ENCODE measurements around the gene HTRA1.
A peak's percentile ranks its signal among the peaks of the same experiment; 100 is the strongest.

The HTRA1 gene

DNA sequence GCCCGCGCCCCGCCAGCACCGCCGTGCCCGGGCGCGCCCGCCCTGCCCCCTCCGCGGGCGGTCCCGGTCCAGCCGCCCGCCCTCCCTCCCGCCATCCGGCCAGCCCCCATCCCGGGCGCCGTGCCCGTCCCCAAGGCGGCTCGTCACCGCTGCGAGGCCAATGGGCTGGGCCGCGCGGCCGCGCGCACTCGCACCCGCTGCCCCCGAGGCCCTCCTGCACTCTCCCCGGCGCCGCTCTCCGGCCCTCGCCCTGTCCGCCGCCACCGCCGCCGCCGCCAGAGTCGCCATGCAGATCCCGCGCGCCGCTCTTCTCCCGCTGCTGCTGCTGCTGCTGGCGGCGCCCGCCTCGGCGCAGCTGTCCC is at the start of gene HTRA1:
TSS of gene HTRA1 (plus strand) at position 187 of the 362 bp plus-strand sequence. CDS start at position 287, 100 bp downstream.
- Mint-ChIP-seq H3K4me1 (ENCODE audit: low read depth) (peaks cover 15% of the 10 kb centered on the region), H3K9me3 (no peaks in the 10 kb centered on the region), H3K36me3 (ENCODE audit: low read depth) (no peaks in the 10 kb centered on the region), H3K27ac (no peak within 1 kb of the TSS), H3K4me3 (peak within 1 kb of the TSS; percentile 76), H3K27me3 (peaks cover 79% of the 10 kb centered on the region)
- no peak for DNase-seq

DNA sequence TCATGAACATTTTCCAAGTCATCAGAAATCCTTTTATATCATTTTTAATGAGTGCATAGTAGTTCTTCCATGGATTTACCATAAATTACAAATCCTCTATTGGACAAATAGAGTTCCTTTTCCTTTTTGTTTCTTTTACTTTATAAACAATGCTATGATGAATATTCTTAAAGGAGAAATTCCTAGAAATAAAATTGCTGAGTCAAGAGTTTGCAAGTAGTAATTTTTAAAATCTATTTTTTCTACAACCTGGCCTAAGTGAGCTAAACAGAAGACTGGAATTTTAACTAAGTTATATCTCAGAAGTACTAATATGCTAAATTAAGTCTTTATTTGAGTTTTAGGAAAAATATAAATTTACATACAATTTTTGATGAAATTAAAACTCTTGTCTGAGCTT is 48.0 kb upstream of the HTRA1 start:
- Mint-ChIP-seq H3K9me3 (no peaks in the 10 kb centered on the region), H3K4me3 (no peak overlapping the region), H3K27me3 (no peaks in the 10 kb centered on the region), H3K27ac (no peak overlapping the region), H3K36me3 (ENCODE audit: low read depth) (peaks cover 76% of the 10 kb centered on the region), H3K4me1 (ENCODE audit: low read depth) (peaks cover 51% of the 10 kb centered on the region)
- DNase-seq = no peak

DNA sequence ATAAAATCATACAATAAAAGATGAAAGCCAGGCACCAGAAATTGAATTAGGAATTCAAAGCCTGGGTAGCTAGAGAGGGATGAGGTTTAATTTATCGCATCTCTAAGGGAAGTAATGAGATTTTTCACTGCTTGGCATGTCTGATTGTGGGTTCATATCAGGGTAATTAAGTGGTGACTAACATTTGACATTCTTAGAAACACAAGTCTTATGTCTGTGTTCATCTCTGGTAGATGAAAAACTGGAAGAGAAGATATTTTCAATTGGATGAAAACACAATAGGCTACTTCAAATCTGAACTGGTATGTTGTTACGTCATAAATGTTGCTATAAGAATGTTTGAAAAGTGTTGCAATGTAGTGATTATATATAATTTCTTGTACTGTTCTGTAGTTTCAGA is 43.7 kb upstream of the HTRA1 start:
- Mint-ChIP-seq H3K36me3 (ENCODE audit: low read depth) (peaks cover 79% of the 10 kb centered on the region), H3K4me1 (ENCODE audit: low read depth) (peaks cover 77% of the 10 kb centered on the region), H3K9me3 (no peaks in the 10 kb centered on the region), H3K27ac (peak overlapping the region; percentile 64), H3K4me3 (peak overlapping the region; percentile 8), H3K27me3 (no peaks in the 10 kb centered on the region)
- no peak for DNase-seq

DNA sequence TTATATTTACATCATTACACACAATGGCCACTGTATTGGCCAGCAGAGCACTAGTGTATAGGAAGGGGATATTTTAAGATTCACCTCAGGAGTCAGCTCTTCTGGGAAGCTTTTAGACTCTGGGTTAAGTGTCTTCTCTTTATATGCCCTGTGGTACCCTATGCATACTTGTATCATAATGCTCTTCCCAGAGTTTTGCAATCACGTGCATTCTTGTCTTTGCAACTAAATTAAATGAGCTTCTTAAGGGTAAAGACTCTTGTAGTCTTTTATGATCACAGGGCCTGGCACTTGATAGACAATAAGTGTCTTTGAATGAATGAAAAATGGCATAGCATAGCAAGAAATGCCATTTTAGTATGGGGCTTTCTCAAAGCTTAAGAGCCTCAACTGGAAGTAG is 42.3 kb upstream of the HTRA1 start:
- no peak overlapping the region for H3K4me3 Mint-ChIP-seq
- H3K9me3 Mint-ChIP-seq = no peaks in the 10 kb centered on the region
- H3K27me3 Mint-ChIP-seq = no peaks in the 10 kb centered on the region
- no peak overlapping the region for H3K27ac Mint-ChIP-seq
- no peak for DNase-seq
- H3K4me1 Mint-ChIP-seq (ENCODE audit: low read depth) = peaks cover 81% of the 10 kb centered on the region
- H3K36me3 Mint-ChIP-seq (ENCODE audit: low read depth) = peaks cover 72% of the 10 kb centered on the region

DNA sequence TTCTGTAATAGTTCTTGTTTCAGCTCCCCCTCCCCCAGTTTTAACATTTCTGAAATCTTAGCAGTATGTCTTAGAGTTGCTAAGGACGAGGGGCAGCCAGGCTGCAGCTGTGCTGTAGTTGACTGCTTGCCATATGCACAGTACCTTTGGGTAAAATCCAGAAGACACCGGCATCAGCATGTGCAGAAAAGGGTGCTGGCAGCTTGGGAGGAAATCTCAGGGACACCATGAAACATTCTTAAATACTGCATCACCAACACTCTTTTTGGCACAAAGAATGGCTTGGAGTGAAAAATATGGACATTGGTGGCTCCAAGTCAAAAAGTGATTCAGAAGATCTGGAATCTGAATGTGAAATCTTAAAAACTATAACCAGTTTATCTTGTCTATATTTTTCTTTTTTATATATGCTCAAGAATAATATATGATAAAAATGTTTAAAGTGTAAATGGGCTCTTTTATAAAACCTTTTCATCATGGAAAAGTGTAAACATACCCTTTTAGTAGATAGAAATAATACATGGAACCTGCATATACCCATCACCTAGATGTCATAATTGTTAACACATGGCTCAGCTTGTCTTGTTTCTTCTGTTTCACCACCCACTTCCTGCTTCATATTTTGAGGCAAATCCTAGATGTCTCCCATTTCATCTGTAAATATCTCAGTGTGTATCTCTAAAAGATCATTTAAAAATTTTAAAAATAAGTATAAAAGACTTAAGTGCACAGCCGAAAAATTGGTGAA is 41.3 kb upstream of the HTRA1 start:
- H3K27me3 Mint-ChIP-seq = no peaks in the 10 kb centered on the region
- H3K4me3 Mint-ChIP-seq = no peak overlapping the region
- no peak for DNase-seq
- H3K9me3 Mint-ChIP-seq = no peaks in the 10 kb centered on the region
- H3K36me3 Mint-ChIP-seq (ENCODE audit: low read depth) = peaks cover 70% of the 10 kb centered on the region
- no peak overlapping the region for H3K27ac Mint-ChIP-seq
- H3K4me1 Mint-ChIP-seq (ENCODE audit: low read depth) = peaks cover 80% of the 10 kb centered on the region

DNA sequence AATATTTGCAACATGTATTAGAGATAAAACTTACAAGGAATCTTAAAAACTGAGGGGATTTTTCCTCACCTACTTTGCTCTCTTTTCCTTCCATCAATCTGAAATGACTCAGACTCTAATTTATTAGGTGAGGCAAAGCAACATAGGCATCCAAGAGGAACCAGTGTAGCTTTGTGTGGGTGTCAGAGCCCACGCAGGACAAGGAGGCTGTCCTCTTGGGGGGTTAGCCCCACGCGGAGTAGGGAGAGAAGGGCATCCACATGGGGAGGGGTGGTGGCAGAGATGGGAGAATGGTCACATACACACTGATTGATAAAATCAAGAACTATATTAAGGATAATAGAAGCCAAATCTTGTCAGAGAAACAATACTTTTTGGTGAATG is 40.7 kb upstream of the HTRA1 start:
- no peaks in the 10 kb centered on the region for H3K27me3 Mint-ChIP-seq
- H3K36me3 Mint-ChIP-seq (ENCODE audit: low read depth) = peaks cover 65% of the 10 kb centered on the region
- H3K27ac Mint-ChIP-seq = peak overlapping the region; percentile 48
- H3K4me3 Mint-ChIP-seq = no peak overlapping the region
- no peak for DNase-seq
- H3K9me3 Mint-ChIP-seq = no peaks in the 10 kb centered on the region
- H3K4me1 Mint-ChIP-seq (ENCODE audit: low read depth) = peaks cover 74% of the 10 kb centered on the region

DNA sequence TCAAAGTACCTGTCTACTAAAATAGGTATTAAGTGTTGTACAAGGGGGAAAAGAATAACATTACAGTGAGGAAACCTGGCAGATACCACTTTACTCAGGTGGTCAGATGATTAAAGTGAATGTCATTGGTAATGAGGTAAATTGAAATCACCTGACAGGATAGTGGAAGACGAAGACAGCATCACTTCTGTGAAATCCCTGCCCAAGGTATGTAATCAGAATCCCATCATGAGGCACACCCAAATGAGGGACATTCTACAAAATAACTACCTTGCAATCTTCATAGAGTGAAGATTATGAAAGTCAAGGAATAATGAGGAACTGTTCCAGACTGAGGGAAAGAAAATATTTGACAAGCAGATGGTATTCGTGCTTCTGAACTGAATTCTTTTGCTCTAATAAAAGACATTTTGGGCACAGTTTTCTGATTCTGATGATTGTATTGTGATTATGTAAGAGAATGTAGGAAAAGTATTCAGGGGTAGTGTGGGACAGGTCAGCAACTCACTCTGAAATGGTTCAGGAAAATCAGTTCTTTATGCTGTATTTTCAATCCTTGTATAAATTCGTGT is 40.2 kb upstream of the HTRA1 start:
- DNase-seq = no peak
- H3K27me3 Mint-ChIP-seq = no peaks in the 10 kb centered on the region
- H3K9me3 Mint-ChIP-seq = no peaks in the 10 kb centered on the region
- peaks cover 63% of the 10 kb centered on the region for H3K36me3 Mint-ChIP-seq (ENCODE audit: low read depth)
- H3K4me1 Mint-ChIP-seq (ENCODE audit: low read depth) = peaks cover 71% of the 10 kb centered on the region
- H3K4me3 Mint-ChIP-seq = no peak overlapping the region
- peak overlapping the region; percentile 48 for H3K27ac Mint-ChIP-seq

DNA sequence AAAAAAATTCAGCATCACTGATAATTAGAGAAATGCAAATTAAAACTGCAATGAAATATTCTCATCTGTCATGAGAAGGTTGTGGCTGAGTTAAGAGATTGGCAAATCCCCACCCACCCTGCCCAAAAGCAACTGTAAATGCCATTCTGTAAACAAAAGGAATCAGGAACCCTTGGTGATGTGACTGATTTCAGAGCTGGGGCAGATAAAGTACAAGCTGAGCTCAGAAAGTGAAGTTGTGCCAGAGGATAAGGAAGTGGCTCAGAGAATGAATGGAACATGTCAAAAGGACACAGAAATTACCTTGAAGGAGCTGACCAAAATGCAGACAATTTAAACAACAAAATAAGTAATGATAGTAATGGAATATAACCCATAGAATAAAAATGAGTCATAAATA is 39.6 kb upstream of the HTRA1 start:
- H3K27ac Mint-ChIP-seq = peak overlapping the region; percentile 33
- H3K4me3 Mint-ChIP-seq = no peak overlapping the region
- H3K27me3 Mint-ChIP-seq = no peaks in the 10 kb centered on the region
- no peaks in the 10 kb centered on the region for H3K9me3 Mint-ChIP-seq
- no peak for DNase-seq
- peaks cover 67% of the 10 kb centered on the region for H3K4me1 Mint-ChIP-seq (ENCODE audit: low read depth)
- H3K36me3 Mint-ChIP-seq (ENCODE audit: low read depth) = peaks cover 59% of the 10 kb centered on the region

DNA sequence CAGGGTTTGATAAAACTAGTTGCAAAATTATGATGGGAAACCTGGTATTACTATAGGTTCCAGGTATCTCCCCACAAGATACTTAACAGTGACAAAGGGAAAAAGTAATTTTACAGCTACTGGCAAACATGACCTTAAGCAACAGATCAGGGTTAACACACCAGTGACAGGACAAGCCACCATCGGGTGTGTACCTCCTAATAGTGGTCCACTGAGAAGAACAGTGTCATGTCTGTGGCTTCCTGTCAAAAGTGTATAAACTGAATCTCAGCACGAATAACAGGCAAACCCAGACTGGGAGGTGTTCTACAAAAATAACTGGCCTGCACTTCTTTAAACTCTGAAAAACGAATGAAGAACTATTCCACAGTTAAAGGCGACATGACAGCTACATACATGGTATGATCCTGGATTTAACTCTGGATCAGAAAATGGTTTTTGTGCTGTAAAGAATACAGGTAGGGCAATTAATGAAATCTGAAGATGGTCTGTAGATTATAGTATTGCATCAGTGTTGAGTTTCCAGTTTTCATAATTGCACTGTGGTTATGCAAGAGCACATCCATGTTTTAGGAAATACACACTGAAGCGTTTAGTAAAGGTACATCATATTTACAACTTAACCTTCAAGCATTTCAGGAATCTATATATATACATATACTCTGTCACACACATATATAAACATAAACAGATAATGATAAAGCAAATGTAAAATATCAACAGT is 38.9 kb upstream of the HTRA1 start:
- Mint-ChIP-seq H3K4me3 (no peak overlapping the region), H3K27ac (peak overlapping the region; percentile 63), H3K4me1 (ENCODE audit: low read depth) (peaks cover 69% of the 10 kb centered on the region), H3K27me3 (no peaks in the 10 kb centered on the region), H3K36me3 (ENCODE audit: low read depth) (peaks cover 60% of the 10 kb centered on the region), H3K9me3 (no peaks in the 10 kb centered on the region)
- no peak for DNase-seq

DNA sequence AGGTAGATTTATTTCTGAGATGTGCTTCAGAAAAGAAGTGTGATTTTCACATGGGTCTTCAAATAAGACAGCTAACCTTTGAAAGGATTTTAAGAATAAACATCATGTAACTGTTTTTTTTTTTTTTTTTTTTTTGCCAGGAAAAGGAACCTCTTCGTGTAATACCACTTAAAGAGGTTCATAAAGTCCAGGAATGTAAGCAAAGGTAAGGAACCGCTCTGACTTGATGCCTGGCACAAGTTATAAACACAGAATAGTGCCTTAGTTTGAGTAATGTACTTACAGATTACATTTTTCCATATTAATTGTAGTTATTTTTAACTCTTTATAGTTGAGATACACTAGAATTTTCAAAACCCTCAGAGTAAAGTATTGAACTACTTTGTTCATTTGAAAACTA is 37.3 kb upstream of the HTRA1 start:
- Mint-ChIP-seq H3K27ac (no peak overlapping the region), H3K27me3 (no peaks in the 10 kb centered on the region), H3K4me1 (ENCODE audit: low read depth) (peaks cover 59% of the 10 kb centered on the region), H3K4me3 (no peak overlapping the region), H3K9me3 (no peaks in the 10 kb centered on the region), H3K36me3 (ENCODE audit: low read depth) (peaks cover 50% of the 10 kb centered on the region)
- DNase-seq = no peak

DNA sequence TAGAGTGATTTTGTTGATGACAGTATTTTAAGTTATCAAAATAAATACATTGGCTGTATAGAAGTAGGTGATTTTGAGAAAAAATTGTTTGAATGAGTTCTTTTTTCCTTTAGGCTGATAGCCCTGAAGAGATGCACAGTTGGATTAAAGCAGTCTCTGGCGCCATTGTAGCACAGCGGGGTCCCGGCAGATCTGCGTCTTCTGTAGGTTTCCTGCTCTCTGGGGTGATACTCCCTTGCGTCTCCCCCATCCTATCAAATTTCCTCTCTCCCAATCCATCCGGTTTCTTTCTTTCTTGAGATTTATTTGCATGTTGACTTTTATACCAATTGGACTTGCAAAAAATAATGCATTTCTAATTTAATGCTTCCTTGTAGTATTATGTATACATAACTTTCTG is 34.5 kb upstream of the HTRA1 start:
- no peak overlapping the region for H3K4me3 Mint-ChIP-seq
- DNase-seq = no peak
- H3K4me1 Mint-ChIP-seq (ENCODE audit: low read depth) = peaks cover 35% of the 10 kb centered on the region
- peaks cover 49% of the 10 kb centered on the region for H3K36me3 Mint-ChIP-seq (ENCODE audit: low read depth)
- H3K27me3 Mint-ChIP-seq = no peaks in the 10 kb centered on the region
- H3K27ac Mint-ChIP-seq = peak overlapping the region; percentile 22
- H3K9me3 Mint-ChIP-seq = no peaks in the 10 kb centered on the region

DNA sequence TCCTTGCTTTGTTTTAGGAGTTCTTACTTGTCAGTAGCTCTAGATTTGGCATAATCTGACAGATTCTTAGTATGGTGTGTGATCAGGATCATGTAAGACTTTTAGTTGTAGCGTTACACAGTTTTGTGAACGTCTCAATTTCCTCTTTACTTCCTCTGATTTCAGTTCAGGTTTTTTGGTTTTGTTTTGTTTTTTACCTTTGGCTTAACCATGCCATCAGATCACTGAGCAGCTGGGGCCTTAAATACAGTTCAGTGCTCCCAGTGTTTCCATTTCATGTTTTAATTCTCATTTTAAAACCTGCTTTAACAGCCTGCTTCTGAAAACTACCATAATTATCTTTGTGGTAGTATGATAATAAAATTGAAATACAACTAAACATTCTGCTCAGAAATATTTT is 34.1 kb upstream of the HTRA1 start:
- Mint-ChIP-seq H3K27ac (peak overlapping the region; percentile 22), H3K4me3 (no peak overlapping the region), H3K27me3 (no peaks in the 10 kb centered on the region), H3K36me3 (ENCODE audit: low read depth) (peaks cover 51% of the 10 kb centered on the region), H3K9me3 (no peaks in the 10 kb centered on the region), H3K4me1 (ENCODE audit: low read depth) (peaks cover 30% of the 10 kb centered on the region)
- no peak for DNase-seq

DNA sequence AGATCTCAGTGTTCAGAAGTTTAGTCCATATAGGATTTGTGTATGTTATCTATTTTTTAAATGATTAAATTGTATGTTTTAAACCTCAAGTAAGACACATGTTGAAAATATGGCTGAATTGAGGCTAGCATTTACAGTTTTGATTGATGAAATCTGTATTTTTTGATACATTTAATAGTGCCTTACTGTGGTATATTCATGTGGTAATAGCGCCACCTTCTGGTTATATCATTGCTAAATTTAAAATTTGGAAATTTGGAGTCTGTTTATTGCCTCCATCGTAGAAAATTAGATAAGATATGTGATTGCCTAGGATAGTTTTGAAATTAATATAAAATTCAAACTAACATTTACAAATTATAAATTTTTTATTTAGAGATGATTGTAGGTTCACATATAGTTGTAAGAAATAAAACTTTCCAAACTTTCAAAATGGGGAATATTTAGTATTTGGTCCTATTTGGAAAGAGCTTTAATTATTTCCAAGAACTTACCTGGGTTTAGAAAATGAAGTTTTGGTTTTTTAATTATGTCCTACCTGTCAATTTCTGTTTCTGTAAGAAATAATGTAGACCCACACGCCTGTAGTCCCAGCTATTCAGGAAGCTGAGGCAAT is 26.0 kb upstream of the HTRA1 start:
- Mint-ChIP-seq H3K27me3 (no peaks in the 10 kb centered on the region), H3K9me3 (no peaks in the 10 kb centered on the region), H3K36me3 (ENCODE audit: low read depth) (peaks cover 9% of the 10 kb centered on the region), H3K4me3 (no peak overlapping the region), H3K4me1 (ENCODE audit: low read depth) (no peaks in the 10 kb centered on the region), H3K27ac (no peak overlapping the region)
- no peak for DNase-seq

DNA sequence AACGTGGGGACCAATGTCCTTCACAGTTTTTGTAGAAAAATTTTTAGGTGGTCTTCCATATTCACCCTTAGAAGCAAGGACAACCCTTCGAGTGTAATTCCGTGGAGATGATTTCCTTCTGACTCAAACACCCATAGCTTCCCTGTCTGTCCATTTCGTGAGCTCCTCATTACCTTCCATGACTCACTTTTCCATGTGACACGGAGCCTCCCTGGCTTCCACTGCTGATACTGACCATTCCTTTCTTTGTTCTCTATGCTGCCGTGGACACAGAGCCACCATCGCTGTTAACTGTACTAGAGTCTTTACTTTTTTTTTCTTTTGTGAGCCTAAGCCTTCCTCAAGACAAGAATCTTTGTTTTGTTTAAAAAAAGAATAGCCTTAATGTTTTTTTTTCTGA is 19.4 kb upstream of the HTRA1 start:
- H3K27me3 Mint-ChIP-seq = peaks cover 2% of the 10 kb centered on the region
- no peaks in the 10 kb centered on the region for H3K36me3 Mint-ChIP-seq (ENCODE audit: low read depth)
- H3K9me3 Mint-ChIP-seq = no peaks in the 10 kb centered on the region
- no peak for DNase-seq
- H3K4me1 Mint-ChIP-seq (ENCODE audit: low read depth) = no peaks in the 10 kb centered on the region
- no peak overlapping the region for H3K4me3 Mint-ChIP-seq
- H3K27ac Mint-ChIP-seq = no peak overlapping the region

DNA sequence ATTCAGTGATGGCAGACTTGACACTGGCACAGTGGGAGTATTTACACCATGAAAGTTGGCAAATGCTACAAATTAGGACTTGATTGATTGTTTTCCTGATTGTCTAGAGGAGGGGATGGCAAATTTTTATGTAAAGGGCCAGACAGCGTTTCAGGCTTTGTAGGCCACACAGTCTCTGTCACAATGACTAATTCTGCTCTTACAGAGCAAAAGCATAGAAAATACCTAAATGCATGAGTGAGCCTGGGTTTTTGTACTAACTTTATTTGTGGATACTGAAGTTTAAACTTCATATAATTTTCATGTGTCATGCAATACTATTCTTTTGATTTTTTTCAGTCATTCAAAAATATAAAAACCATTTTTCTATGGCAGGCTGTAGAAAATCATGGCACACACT is 15.9 kb upstream of the HTRA1 start:
- DNase-seq = no peak
- Mint-ChIP-seq H3K27ac (no peak overlapping the region), H3K36me3 (ENCODE audit: low read depth) (no peaks in the 10 kb centered on the region), H3K9me3 (no peaks in the 10 kb centered on the region), H3K4me1 (ENCODE audit: low read depth) (no peaks in the 10 kb centered on the region), H3K4me3 (no peak overlapping the region), H3K27me3 (peaks cover 9% of the 10 kb centered on the region)

All from activated T-cell treated with anti-CD3 and anti-CD28 coated beads, Interleukin-2, amount 50 U/mL, for 24 hours (primary cell).